Mesodermal cell (in vitro differentiated cells): ENCODE measurements around the gene TNFAIP8.
"Not testable (repeated sequence)": the region's sequence is repeated elsewhere in the genome, so short reads cannot be mapped to it uniquely, and the experiment has no call there.

Experiments used
- H3K27ac ChIP-seq: 2 replicates; pipeline ENCODE4 v1.7.0; 2013; ENCODE audit warnings: mild to moderate bottlenecking, low read depth, low read length, moderate library complexity; ENCODE audit not compliant: severe bottlenecking
- H3K36me3 ChIP-seq: 2 replicates; pipeline ENCODE4 v1.7.1; 2013; ENCODE audit warnings: mild to moderate bottlenecking, low read length, moderate library complexity; ENCODE audit not compliant: control insufficient read depth, insufficient read depth
- H3K4me1 ChIP-seq: one replicate; pipeline ENCODE4 v1.7.1; 2013; ENCODE audit warnings: mild to moderate bottlenecking, low read length; ENCODE audit not compliant: insufficient read depth, control insufficient read depth, poor library complexity, severe bottlenecking
- H3K4me3 ChIP-seq: 2 replicates; pipeline ENCODE4 v1.7.0; 2013; ENCODE audit warnings: low read length, control low read depth, mild to moderate bottlenecking; ENCODE audit not compliant: insufficient read depth, poor library complexity, severe bottlenecking; ENCODE audit errors: extremely low read depth
- H3K9me3 ChIP-seq: 2 replicates; pipeline ENCODE4 v1.7.1; 2013; ENCODE audit warnings: mild to moderate bottlenecking, low read length, moderate library complexity; ENCODE audit not compliant: control insufficient read depth
- WGBS, 2 experiments: methylation state at CpG; one replicate each; pipeline ENCODE4 v1.1.5; 2013; ENCODE audit warnings: missing lambda C conversion rate in 2 of 2; ENCODE audit not compliant: insufficient coverage in 2 of 2; 5-methylcytosine and 5-hydroxymethylcytosine counted together

The TNFAIP8 gene

GRCh38 chr5:119427596-119427995, 71.8 kb downstream of the TNFAIP8 start:
- H3K4me1 ChIP-seq, H3K4me3 ChIP-seq, H3K27ac ChIP-seq, H3K36me3 ChIP-seq, H3K9me3 ChIP-seq: not testable (repeated sequence)
- 100% methylated on average over 1 of the region's 4 CpGs; no CpG with 5 or more reads in 1 of the 2 experiments for WGBS, 2 experiments

GRCh38 chr5:119428166-119428565, 72.3 kb downstream of the TNFAIP8 start:
- H3K27ac ChIP-seq, H3K36me3 ChIP-seq, H3K9me3 ChIP-seq, H3K4me1 ChIP-seq, H3K4me3 ChIP-seq: not testable (repeated sequence)
- WGBS, 2 experiments = no CpG with 5 or more reads among the region's 1 CpG

GRCh38 chr5:119428574-119428973, 72.8 kb downstream of the TNFAIP8 start:
- not testable (repeated sequence) for H3K27ac ChIP-seq, H3K4me1 ChIP-seq, H3K36me3 ChIP-seq, H3K4me3 ChIP-seq, H3K9me3 ChIP-seq
- WGBS, 2 experiments = 81 to 100% methylated on average over 1 to 3 of the region's 3 CpGs

GRCh38 chr5:119432674-119433237, 76.9 kb downstream of the TNFAIP8 start:
- 86 to 99% methylated on average over 8 to 10 of the region's 10 CpGs for WGBS, 2 experiments
- not testable (repeated sequence) for H3K4me3 ChIP-seq

GRCh38 chr5:119435436-119436132, 79.8 kb downstream of the TNFAIP8 start:
- Histone ChIP-seq H3K4me3 (no peak overlapping the region), H3K4me1 (no peaks in the 10 kb centered on the region), H3K36me3 (no peaks in the 10 kb centered on the region), H3K9me3 (no peaks in the 10 kb centered on the region), H3K27ac (no peak overlapping the region)
- 54 to 72% methylated on average over 6 to 7 of the region's 8 CpGs for WGBS, 2 experiments

More at GRCh38 chr5:119432674-119433237, 76.9 kb downstream of the TNFAIP8 start:
- not testable (repeated sequence) for H3K27ac ChIP-seq, H3K4me1 ChIP-seq, H3K36me3 ChIP-seq, H3K9me3 ChIP-seq

- 90 to 100% methylated on average over 1 to 2 of the region's 3 CpGs for WGBS, 2 experiments
- not testable (repeated sequence) for H3K27ac ChIP-seq, H3K9me3 ChIP-seq, H3K36me3 ChIP-seq, H3K4me3 ChIP-seq, H3K4me1 ChIP-seq
Measured at GRCh38 chr5:119437785-119438586, 82.2 kb downstream of the TNFAIP8 start.

- H3K36me3 ChIP-seq, H3K9me3 ChIP-seq, H3K4me1 ChIP-seq, H3K27ac ChIP-seq, H3K4me3 ChIP-seq: not testable (repeated sequence)
- 60 to 80% methylated on average over 1 of the region's 1 CpG for WGBS, 2 experiments
Measured at GRCh38 chr5:119438587-119438917, 82.7 kb downstream of the TNFAIP8 start.

GRCh38 chr5:119439140-119439631, 83.4 kb downstream of the TNFAIP8 start:
- H3K36me3 ChIP-seq = no peaks in the 10 kb centered on the region
- 85 to 92% methylated on average over 5 to 6 of the region's 8 CpGs for WGBS, 2 experiments
- H3K4me1 ChIP-seq = no peaks in the 10 kb centered on the region
- no peak overlapping the region for H3K4me3 ChIP-seq
- no peaks in the 10 kb centered on the region for H3K9me3 ChIP-seq
- no peak overlapping the region for H3K27ac ChIP-seq

GRCh38 chr5:119439632-119440031, 83.8 kb downstream of the TNFAIP8 start:
- not testable (repeated sequence) for H3K4me1 ChIP-seq, H3K4me3 ChIP-seq, H3K36me3 ChIP-seq, H3K9me3 ChIP-seq, H3K27ac ChIP-seq
- WGBS, 2 experiments = 85% methylated on average over 2 of the region's 3 CpGs; no CpG with 5 or more reads in 1 of the 2 experiments

- not testable (repeated sequence) for H3K4me1 ChIP-seq, H3K9me3 ChIP-seq, H3K36me3 ChIP-seq, H3K27ac ChIP-seq, H3K4me3 ChIP-seq
- 75 to 100% methylated on average over 1 to 2 of the region's 4 CpGs for WGBS, 2 experiments
Measured at GRCh38 chr5:119444643-119445042, 88.8 kb downstream of the TNFAIP8 start.

- Histone ChIP-seq H3K36me3 (no peaks in the 10 kb centered on the region), H3K4me3 (no peak overlapping the region), H3K27ac (no peak overlapping the region), H3K9me3 (peaks cover 7% of the 10 kb centered on the region), H3K4me1 (no peaks in the 10 kb centered on the region)
- 87% methylated on average over 4 of the region's 13 CpGs; no CpG with 5 or more reads in 1 of the 2 experiments for WGBS, 2 experiments
Measured at GRCh38 chr5:119445544-119445943, 89.7 kb downstream of the TNFAIP8 start.
